Loucy (cell line): ENCODE measurements around the gene ENTR1.

Experiments
- H2AFZ ChIP-seq: fragments of 200-600 bp; sonication (generic); 2 replicates; pipeline ENCODE4 v1.6.0; 2016; ENCODE audit warnings: antibody characterized with exemption, mild to moderate bottlenecking, low read length, moderate library complexity
- H3F3A ChIP-seq: fragments of 200-600 bp; 2 replicates; pipeline ENCODE4 v1.6.0; 2016; ENCODE audit warnings: antibody characterized with exemption, low read depth, mild to moderate bottlenecking
- H3K27me3 ChIP-seq: fragments of 200-600 bp; sonication (generic); 2 replicates; pipeline ENCODE4 v1.6.1; 2014; ENCODE audit warnings: low read length, mild to moderate bottlenecking; ENCODE audit not compliant: insufficient read depth, poor library complexity, severe bottlenecking
- H3K36me3 ChIP-seq: fragments of 200-600 bp; sonication (generic); 2 replicates; pipeline ENCODE4 v1.6.1; 2016; ENCODE audit warnings: low read length; ENCODE audit not compliant: insufficient read depth
- H3K4me1 ChIP-seq: fragments of 200-600 bp; sonication (generic); 2 replicates; pipeline ENCODE4 v1.5.1; 2014; ENCODE audit warnings: low read length, mild to moderate bottlenecking; ENCODE audit not compliant: insufficient read depth, poor library complexity, severe bottlenecking
- H3K4me2 ChIP-seq: fragments of 200-600 bp; sonication (generic); 2 replicates; pipeline ENCODE4 v1.6.0; 2014; ENCODE audit warnings: antibody characterized with exemption, low read length, low read depth, mild to moderate bottlenecking; ENCODE audit not compliant: poor library complexity, severe bottlenecking
- H3K4me3 ChIP-seq: fragments of 200-600 bp; sonication (generic); 2 replicates; pipeline ENCODE4 v1.5.1; 2014; ENCODE audit warnings: low read length, mild to moderate bottlenecking, mixed read lengths; ENCODE audit not compliant: poor library complexity, severe bottlenecking
- H3K79me2 ChIP-seq: fragments of 200-600 bp; sonication (generic); 2 replicates; pipeline ENCODE4 v1.6.1; 2014; ENCODE audit warnings: low read length; ENCODE audit not compliant: insufficient read depth
- H3K9ac ChIP-seq: fragments of 200-600 bp; sonication (generic); 2 replicates; pipeline ENCODE4 v1.6.0; 2014; ENCODE audit warnings: mild to moderate bottlenecking, low read depth, low read length, moderate library complexity; ENCODE audit not compliant: poor library complexity, severe bottlenecking
- H3K9me2 ChIP-seq: fragments of 200-600 bp; sonication (generic); replicated peaks from 2 replicates; pipeline ENCODE4 v1.6.1; 2016; ENCODE audit warnings: low read depth, low read length, mixed read lengths
- H3K9me3 ChIP-seq: fragments of 200-600 bp; sonication (generic); 2 replicates; pipeline ENCODE4 v1.6.1; 2014; ENCODE audit warnings: mild to moderate bottlenecking, antibody characterized with exemption, low read length, low read depth; ENCODE audit not compliant: insufficient read depth
- H4K20me1 ChIP-seq: fragments of 200-600 bp; sonication (generic); 2 replicates; pipeline ENCODE4 v1.6.0; 2014; ENCODE audit warnings: antibody characterized with exemption, low read length, mild to moderate bottlenecking; ENCODE audit not compliant: insufficient read depth, poor library complexity, severe bottlenecking
- EZH2phosphoT487 ChIP-seq: fragments of 200-600 bp; IDR thresholded peaks from 2 replicates; pipeline ENCODE4 v1.6.1; 2018; ENCODE audit warnings: antibody characterized with exemption, mild to moderate bottlenecking, moderate library complexity, borderline replicate concordance
- TF ChIP-seq, protein P1 (sequence below): fragments of 200-600 bp; sonication (generic); conservative IDR thresholded peaks from 2 replicates; pipeline ENCODE4 v1.5.1; 2014; ENCODE audit warnings: mild to moderate bottlenecking, antibody characterized with exemption, low read length

ENTR1 gene

GRCh38 chr9:136386018-136386417 lies 24.4 kb downstream of the ENTR1 start:
- Histone ChIP-seq H3K4me2 (no peak overlapping the region), H3K79me2 (no peaks in the 10 kb centered on the region), H2AFZ (no peak overlapping the region), H4K20me1 (no peaks in the 10 kb centered on the region), H3K4me1 (no peaks in the 10 kb centered on the region), H3K27me3 (no peaks in the 10 kb centered on the region), H3K9me2 (no peaks in the 10 kb centered on the region), H3K4me3 (no peak overlapping the region), H3F3A (no peaks in the 10 kb centered on the region), H3K36me3 (peaks cover 9% of the 10 kb centered on the region; the same call in 1 of the 2 replicates), H3K9ac (no peak overlapping the region), H3K9me3 (no peaks in the 10 kb centered on the region)
- TF ChIP-seq, protein P1, sequence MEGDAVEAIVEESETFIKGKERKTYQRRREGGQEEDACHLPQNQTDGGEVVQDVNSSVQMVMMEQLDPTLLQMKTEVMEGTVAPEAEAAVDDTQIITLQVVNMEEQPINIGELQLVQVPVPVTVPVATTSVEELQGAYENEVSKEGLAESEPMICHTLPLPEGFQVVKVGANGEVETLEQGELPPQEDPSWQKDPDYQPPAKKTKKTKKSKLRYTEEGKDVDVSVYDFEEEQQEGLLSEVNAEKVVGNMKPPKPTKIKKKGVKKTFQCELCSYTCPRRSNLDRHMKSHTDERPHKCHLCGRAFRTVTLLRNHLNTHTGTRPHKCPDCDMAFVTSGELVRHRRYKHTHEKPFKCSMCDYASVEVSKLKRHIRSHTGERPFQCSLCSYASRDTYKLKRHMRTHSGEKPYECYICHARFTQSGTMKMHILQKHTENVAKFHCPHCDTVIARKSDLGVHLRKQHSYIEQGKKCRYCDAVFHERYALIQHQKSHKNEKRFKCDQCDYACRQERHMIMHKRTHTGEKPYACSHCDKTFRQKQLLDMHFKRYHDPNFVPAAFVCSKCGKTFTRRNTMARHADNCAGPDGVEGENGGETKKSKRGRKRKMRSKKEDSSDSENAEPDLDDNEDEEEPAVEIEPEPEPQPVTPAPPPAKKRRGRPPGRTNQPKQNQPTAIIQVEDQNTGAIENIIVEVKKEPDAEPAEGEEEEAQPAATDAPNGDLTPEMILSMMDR: no peak
- no peak for TF ChIP-seq EZH2phosphoT487

GRCh38 chr9:136385015-136385414 lies 25.4 kb downstream of the ENTR1 start:
- Histone ChIP-seq H3K9ac (no peak overlapping the region), H3K9me3 (no peaks in the 10 kb centered on the region), H3K36me3 (peaks cover 9% of the 10 kb centered on the region; the same call in 1 of the 2 replicates), H3F3A (no peaks in the 10 kb centered on the region), H3K4me3 (no peak overlapping the region), H2AFZ (no peak overlapping the region), H3K9me2 (no peaks in the 10 kb centered on the region), H3K4me1 (no peaks in the 10 kb centered on the region), H3K27me3 (no peaks in the 10 kb centered on the region), H3K79me2 (no peaks in the 10 kb centered on the region), H3K4me2 (no peak overlapping the region), H4K20me1 (no peaks in the 10 kb centered on the region)
- TF ChIP-seq, protein P1: no peak
- no peak for TF ChIP-seq EZH2phosphoT487

- Histone ChIP-seq H4K20me1 (no peaks in the 10 kb centered on the region), H3K27me3 (no peaks in the 10 kb centered on the region), H3K9me3 (no peaks in the 10 kb centered on the region), H3K9ac (no peak overlapping the region), H3K36me3 (peaks cover 9% of the 10 kb centered on the region; the same call in 1 of the 2 replicates), H3K4me2 (no peak overlapping the region), H2AFZ (no peak overlapping the region), H3K9me2 (no peaks in the 10 kb centered on the region), H3K4me1 (no peaks in the 10 kb centered on the region), H3K79me2 (no peaks in the 10 kb centered on the region), H3K4me3 (no peak overlapping the region), H3F3A (no peaks in the 10 kb centered on the region)
- TF ChIP-seq, protein P1: no peak
- no peak for TF ChIP-seq EZH2phosphoT487
These were observed 27.0 kb downstream of the ENTR1 start for GRCh38 chr9:136383436-136383835.
